Stomach (tissue), 9 donors: Measurements from ENCODE around the gene FOXI2. TPM values are rescaled to one million over a fixed set of nuclear protein-coding genes. Genes with fewer than 3 reads are reported as not detected.

Experiments
- DNase-seq, 2 donors: peaks; one replicate each; pipeline versions ENCODE4 v3.0.0 to v3.0.0-alpha.2; 2013 to 2019
- H3K27ac ChIP-seq, 5 donors: fragments of 200-600 bp in 4 of 5; sonication (generic) in 4 of 5; one replicate each; pipeline ENCODE4 v1.5.1; 2013 to 2019; ENCODE audit warnings: mild to moderate bottlenecking in 1 of 5, moderate library complexity in 1 of 5
- H3K27me3 ChIP-seq, 3 donors: fragments of 200-600 bp; sonication (generic); one replicate each; pipeline ENCODE4 v1.5.1; 2017 to 2019; ENCODE audit warnings: mixed run types in 1 of 3
- H3K36me3 ChIP-seq, 4 donors: fragments of 200-600 bp; sonication (generic); 1 replicate in 3 of 4; 2 replicates in 1 of 4; pipeline ENCODE4 v1.5.1; 2016 to 2019
- H3K4me1 ChIP-seq, 4 donors: fragments of 200-600 bp; sonication (generic); one replicate each; pipeline ENCODE4 v1.5.1; 2016 to 2019
- H3K4me3 ChIP-seq, 4 donors: fragments of 200-600 bp; sonication (generic) in 3 of 4; one replicate each; pipeline ENCODE4 v1.5.1; 2016 to 2019; ENCODE audit warnings: mild to moderate bottlenecking in 1 of 4
- H3K9me3 ChIP-seq, 4 donors: fragments of 200-600 bp; sonication (generic); one replicate each; pipeline ENCODE4 v1.5.1; 2016 to 2019
- CTCF ChIP-seq, 7 experiments: fragments of 450-650 bp in 4 of 7; fragments of 200-600 bp in 3 of 7; sonication (generic) in 3 of 7; IDR thresholded peaks; one replicate each; pipeline ENCODE4 v1.5.1; 2016 to 2019; ENCODE audit warnings: antibody characterized with exemption in 7 of 7, control low read depth in 2 of 7, mild to moderate bottlenecking in 1 of 7
- EP300 ChIP-seq: sonication (generic); formaldehyde crosslinking; IDR thresholded peaks from one replicate; pipeline ENCODE4 v1.6.1; 2017; ENCODE audit warnings: antibody characterized with exemption
- POLR2A ChIP-seq, 4 donors: fragments of 450-650 bp; IDR thresholded peaks; one replicate each; pipeline ENCODE4 v1.6.1; 2016; ENCODE audit warnings: antibody characterized with exemption in 4 of 4, control low read depth in 2 of 4, mild to moderate bottlenecking in 1 of 4, moderate library complexity in 1 of 4
- POLR2AphosphoS5 ChIP-seq, 3 donors: sonication (generic); formaldehyde crosslinking; IDR thresholded peaks; one replicate each; pipeline ENCODE4 v1.6.1; 2016; ENCODE audit warnings: antibody characterized with exemption in 3 of 3
- WGBS, 5 donors: extraction: QIAGEN DNeasy Blood & Tissue Kit in 3 of 5; methylation state at CpG; one replicate each; pipeline versions ENCODE4 v1.1.5 to v1.1.7; 2013 to 2018; 5-methylcytosine and 5-hydroxymethylcytosine counted together
- intact Hi-C: fragments of 100-400 bp; cut with DNase I; formaldehyde crosslinking; loops from one replicate; pipeline ENCODE4 v1.15.1; 2023; ENCODE audit warnings: low total_unique reads
- polyA plus RNA-seq, 3 donors: library from polyadenylated mRNA; stranded (reverse); fragments of 200-250 nt; gene quantifications; one replicate each; pipeline ENCODE4 v1.2.3, GENCODE V29; 2013
- total RNA-seq, 5 donors: library from RNA; depleted of rRNA; stranded (reverse); fragments of >200 nt; gene quantifications; one replicate each; pipeline versions ENCODE4 v1.1.0 to v1.2.3, GENCODE V29; 2014 to 2016
- donor health status: healthy with polysubstance abuse.
- donor health status: Bipolar disorder and iron deficiency.
- donor health status: healthy.

Gene FOXI2
- total and polyA plus RNA-seq, 8 donors = 0.06 to 0.43 (median 0.15) TPM; not detected in 3

GRCh38 chr10:127756264-127756663 is 19.3 kb downstream of the FOXI2 start:
- Histone ChIP-seq H3K9me3 (no peaks in the 10 kb centered on the region), H3K27me3 (peaks cover 0 to 6% (median 0%) of the 10 kb centered on the region in 3 donors), H3K27ac (no peak overlapping the region), H3K4me3 (no peak overlapping the region), H3K4me1 (no peaks in the 10 kb centered on the region), H3K36me3 (no peaks in the 10 kb centered on the region)
- 66 to 77% (median 71%) methylated on average over 2 of the region's 2 CpGs for WGBS, 5 donors
- DNase-seq = no peak
- intact Hi-C loops = no loop called here
- TF ChIP-seq EP300 (no peak), POLR2A (IDR thresholded peaks at IDR 0.05) (no peak), CTCF (IDR thresholded peaks at IDR 0.05) (no peak), POLR2AphosphoS5 (IDR thresholded peaks at IDR 0.05) (no peak)

GRCh38 chr10:127757033-127757432 is 20.0 kb downstream of the FOXI2 start:
- Histone ChIP-seq H3K9me3 (no peaks in the 10 kb centered on the region), H3K4me1 (no peaks in the 10 kb centered on the region), H3K27me3 (peaks cover 0 to 6% (median 0%) of the 10 kb centered on the region in 3 donors), H3K4me3 (no peak overlapping the region), H3K36me3 (no peaks in the 10 kb centered on the region), H3K27ac (no peak overlapping the region)
- 77 to 86% (median 82%) methylated on average over 7 of the region's 7 CpGs for WGBS, 5 donors
- DNase-seq = no peak
- intact Hi-C loops = no loop called here
- TF ChIP-seq EP300 = no peak
- TF ChIP-seq CTCF (IDR thresholded peaks at IDR 0.05) = no peak
- TF ChIP-seq POLR2A (IDR thresholded peaks at IDR 0.05) = no peak

- 41 to 63% (median 59%) methylated on average over 2 of the region's 2 CpGs for WGBS, 5 donors
- intact Hi-C loops = no loop called here
- Histone ChIP-seq H3K9me3 (no peaks in the 10 kb centered on the region), H3K4me3 (no peak overlapping the region), H3K4me1 (no peaks in the 10 kb centered on the region), H3K27ac (no peak overlapping the region), H3K36me3 (no peaks in the 10 kb centered on the region), H3K27me3 (peaks cover 0 to 6% (median 0%) of the 10 kb centered on the region in 3 donors)
- DNase-seq = no peak
- TF ChIP-seq POLR2AphosphoS5 (IDR thresholded peaks at IDR 0.05) (no peak), EP300 (no peak), CTCF (IDR thresholded peaks at IDR 0.05) (no peak), POLR2A (IDR thresholded peaks at IDR 0.05) (no peak)
Observed at GRCh38 chr10:127759276-127759675, 22.3 kb downstream of the FOXI2 start.

GRCh38 chr10:127762925-127763324 is 25.9 kb downstream of the FOXI2 start:
- TF ChIP-seq EP300 (no peak), POLR2A (IDR thresholded peaks at IDR 0.05) (no peak), POLR2AphosphoS5 (IDR thresholded peaks at IDR 0.05) (no peak), CTCF (IDR thresholded peaks at IDR 0.05) (no peak)
- 47 to 71% (median 57%) methylated on average over 1 of the region's 1 CpG for WGBS, 5 donors

More at GRCh38 chr10:127762925-127763324, 25.9 kb downstream of the FOXI2 start:
- no peaks in the 10 kb centered on the region for H3K27me3 ChIP-seq
- H3K4me1 ChIP-seq = no peaks in the 10 kb centered on the region
- H3K4me3 ChIP-seq = no peak overlapping the region
- no peaks in the 10 kb centered on the region for H3K9me3 ChIP-seq
- DNase-seq = no peak
- intact Hi-C loops = no loop called here
- H3K36me3 ChIP-seq = no peaks in the 10 kb centered on the region
- H3K27ac ChIP-seq = no peak overlapping the region
